ENCODE measurements around the gene RPS6KA4. TPM values are rescaled to one million over a fixed set of nuclear protein-coding genes. Genes with fewer than 3 reads are reported as not detected.

RPS6KA4 gene
- total and polyA plus RNA-seq, 5 donors = 12.8 to 17.6 (median 17.0) TPM

- ATAC-seq (no peak), DNase-seq (no peak)
- Histone ChIP-seq H3K27me3 (ENCODE audit: control insufficient read depth, insufficient read depth) (no peaks in the 10 kb centered on the region), H3K27ac (ENCODE audit: low read length) (no peak overlapping the region), H3K4me1 (ENCODE audit: control insufficient read depth, insufficient read depth, low read length) (no peaks in the 10 kb centered on the region), H3K9me3 (ENCODE audit: control insufficient read depth, low read length) (no peaks in the 10 kb centered on the region), H3K4me3 (ENCODE audit: low read length) (no peak overlapping the region)
- intact Hi-C loops (cut with DNase I) = no loop called here
- 48% methylated on average over 2 of the region's 2 CpGs for WGBS
Measured at GRCh38 chr11:64383580-64383979, 24.6 kb downstream of the RPS6KA4 start.

DNA sequence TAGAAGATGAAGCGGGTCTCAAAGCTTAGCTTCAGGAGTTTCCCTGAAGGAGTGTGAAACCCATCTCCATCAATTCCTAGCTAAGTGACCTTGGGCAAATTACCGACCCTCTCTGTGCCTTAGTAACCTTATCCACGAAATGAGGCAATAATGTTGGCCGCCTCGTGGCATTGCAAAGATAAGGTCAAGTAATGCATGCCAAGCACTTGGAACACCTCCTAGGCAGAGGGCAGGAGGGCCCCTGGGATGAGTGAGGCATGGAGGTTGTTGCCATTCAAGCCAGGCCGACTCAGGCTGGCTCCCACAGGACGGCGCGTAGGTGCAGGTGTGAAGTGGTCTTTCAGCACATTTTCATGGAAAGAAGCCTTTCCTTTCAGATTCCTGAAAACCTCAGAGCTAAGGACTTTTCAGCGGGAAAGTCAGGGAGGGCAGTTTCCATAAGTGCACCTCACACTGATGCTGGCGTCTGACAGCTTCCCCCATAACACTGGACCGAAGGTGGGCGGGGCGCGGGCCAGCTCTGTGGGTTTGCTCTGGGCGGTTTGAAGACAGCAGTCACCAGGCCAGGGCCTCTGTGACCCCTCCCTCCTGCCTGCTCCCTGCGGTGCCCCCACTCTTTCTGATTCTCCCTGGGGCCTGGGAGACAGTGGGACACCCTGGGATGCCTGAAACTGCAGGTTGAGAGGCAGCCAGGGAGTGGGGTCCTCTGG lies 25.2 kb downstream of the RPS6KA4 start:
- DNase-seq = no peak
- Histone ChIP-seq H3K4me3 (ENCODE audit: low read length) (no peak overlapping the region), H3K27me3 (ENCODE audit: control insufficient read depth, insufficient read depth) (no peaks in the 10 kb centered on the region), H3K27ac (ENCODE audit: low read length) (no peak overlapping the region), H3K4me1 (ENCODE audit: control insufficient read depth, insufficient read depth, low read length) (no peaks in the 10 kb centered on the region), H3K9me3 (ENCODE audit: control insufficient read depth, low read length) (no peaks in the 10 kb centered on the region)
- WGBS = 63% methylated on average over 17 of the region's 17 CpGs
- intact Hi-C loops (cut with DNase I) = no loop called here
- peak in 1 of 2 donors; percentile 23 for ATAC-seq

GRCh38 chr11:64384981-64385944 lies 26.3 kb downstream of the RPS6KA4 start:
- Histone ChIP-seq H3K27me3 (ENCODE audit: control insufficient read depth, insufficient read depth) (no peaks in the 10 kb centered on the region), H3K4me1 (ENCODE audit: control insufficient read depth, insufficient read depth, low read length) (no peaks in the 10 kb centered on the region), H3K9me3 (ENCODE audit: control insufficient read depth, low read length) (no peaks in the 10 kb centered on the region), H3K4me3 (ENCODE audit: low read length) (no peak overlapping the region), H3K27ac (ENCODE audit: low read length) (no peak overlapping the region)
- intact Hi-C loops (cut with DNase I) = no loop called here
- peak; percentile 32 to 39 for ATAC-seq
- DNase-seq = peak in 1 of 3 donors; percentile 46
- WGBS = 58% methylated on average over 15 of the region's 15 CpGs

DNA sequence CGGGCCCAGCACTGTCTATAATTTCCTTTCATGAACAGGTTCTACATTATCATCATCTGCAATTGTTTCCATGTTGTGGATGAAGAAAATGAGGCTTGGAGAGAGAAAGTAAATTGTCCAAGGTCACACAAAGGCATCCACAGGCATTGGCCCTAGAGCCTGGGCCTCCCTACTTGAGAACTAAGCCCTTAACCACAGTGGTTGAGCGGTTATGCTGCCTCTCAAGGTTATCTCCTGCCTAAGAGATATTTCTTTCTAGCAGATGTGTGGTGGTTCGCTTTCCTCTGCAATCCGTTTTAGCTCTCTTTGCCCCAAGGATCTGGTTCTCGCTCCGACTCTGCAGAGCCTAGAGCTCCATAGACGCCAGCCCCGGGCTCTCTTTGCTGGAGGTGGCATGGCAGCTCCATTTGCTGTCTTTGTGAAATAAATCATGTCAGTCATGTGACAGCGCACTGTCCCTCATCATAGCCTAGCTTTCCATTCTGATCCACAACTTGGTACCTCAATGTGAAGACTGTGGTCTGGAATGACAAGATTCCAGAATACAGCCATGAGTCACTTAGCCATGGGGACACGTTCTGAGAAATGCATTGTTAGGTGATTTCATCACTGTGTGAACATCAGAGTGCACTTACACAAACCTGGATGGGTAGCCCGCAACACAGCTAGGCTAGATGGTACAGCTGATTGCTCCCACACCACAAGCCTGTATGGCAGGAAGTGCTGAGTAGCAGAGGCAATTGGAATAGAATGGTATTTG lies 27.2 kb downstream of the RPS6KA4 start:
- ATAC-seq (no peak), DNase-seq (no peak)
- 86% methylated on average over 11 of the region's 11 CpGs for WGBS
- Histone ChIP-seq H3K27me3 (ENCODE audit: control insufficient read depth, insufficient read depth) (no peaks in the 10 kb centered on the region), H3K4me3 (ENCODE audit: low read length) (no peak overlapping the region), H3K27ac (ENCODE audit: low read length) (no peak overlapping the region), H3K9me3 (ENCODE audit: control insufficient read depth, low read length) (no peaks in the 10 kb centered on the region), H3K4me1 (ENCODE audit: control insufficient read depth, insufficient read depth, low read length) (no peaks in the 10 kb centered on the region)
- intact Hi-C loops (cut with DNase I) = no loop called here

GRCh38 chr11:64387916-64388315 lies 29.0 kb downstream of the RPS6KA4 start:
- Histone ChIP-seq H3K27me3 (ENCODE audit: control insufficient read depth, insufficient read depth) (no peaks in the 10 kb centered on the region), H3K4me1 (ENCODE audit: control insufficient read depth, insufficient read depth, low read length) (no peaks in the 10 kb centered on the region), H3K4me3 (ENCODE audit: low read length) (no peak overlapping the region), H3K27ac (ENCODE audit: low read length) (no peak overlapping the region), H3K9me3 (ENCODE audit: control insufficient read depth, low read length) (no peaks in the 10 kb centered on the region)
- ATAC-seq = no peak
- intact Hi-C loops (cut with DNase I) = no loop called here
- DNase-seq = no peak

DNA sequence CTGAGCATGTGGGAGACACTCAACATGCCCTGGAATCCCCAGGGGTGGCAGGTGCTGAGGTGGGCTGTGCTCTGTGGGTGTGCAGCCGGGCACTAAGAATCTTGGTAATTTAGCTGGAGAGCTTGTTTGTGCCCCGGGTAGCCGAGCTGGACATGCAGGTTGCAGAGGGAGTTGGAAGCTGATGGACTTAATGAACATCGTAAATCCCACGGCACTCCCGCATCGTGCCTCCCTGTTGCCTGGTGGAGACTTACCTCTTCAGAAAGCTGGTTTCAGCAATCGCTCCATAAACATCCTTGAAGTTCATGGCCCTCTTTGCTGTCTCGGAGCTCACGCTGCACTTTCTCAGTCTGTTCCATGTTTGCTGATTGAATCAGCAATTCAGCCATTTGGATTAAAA lies 29.9 kb downstream of the RPS6KA4 start:
- intact Hi-C loops (cut with DNase I) = no loop called here
- Histone ChIP-seq H3K27ac (ENCODE audit: low read length) (no peak overlapping the region), H3K9me3 (ENCODE audit: control insufficient read depth, low read length) (no peaks in the 10 kb centered on the region), H3K27me3 (ENCODE audit: control insufficient read depth, insufficient read depth) (no peaks in the 10 kb centered on the region), H3K4me1 (ENCODE audit: control insufficient read depth, insufficient read depth, low read length) (no peaks in the 10 kb centered on the region), H3K4me3 (ENCODE audit: low read length) (no peak overlapping the region)
- 92% methylated on average over 10 of the region's 10 CpGs for WGBS
- ATAC-seq (no peak), DNase-seq (no peak)

- ATAC-seq = no peak
- 94% methylated on average over 2 of the region's 2 CpGs for WGBS
- intact Hi-C loops (cut with DNase I) = no loop called here
Measured at GRCh38 chr11:64389851-64390250, 30.9 kb downstream of the RPS6KA4 start.

DNA sequence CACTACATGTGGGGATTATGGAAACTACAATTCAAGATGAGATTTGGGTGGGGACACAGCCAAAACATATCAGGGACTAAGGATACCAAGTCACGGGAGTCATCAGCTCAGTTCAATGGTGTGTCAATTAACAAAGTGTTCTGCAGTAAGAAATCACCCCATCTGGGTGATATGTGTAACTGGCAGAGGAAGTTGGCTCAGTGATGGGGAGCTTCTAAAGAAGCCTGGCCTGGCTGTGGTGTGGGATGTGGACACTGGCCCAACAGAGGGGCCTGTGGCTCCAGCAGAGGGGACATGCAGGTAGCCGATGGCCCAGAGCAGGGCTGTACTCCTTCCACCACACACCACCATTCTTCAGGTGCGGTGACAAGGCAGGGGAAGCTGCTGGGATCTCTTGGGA lies 31.6 kb downstream of the RPS6KA4 start:
- intact Hi-C loops (cut with DNase I) = no loop called here
- Histone ChIP-seq H3K4me1 (ENCODE audit: control insufficient read depth, insufficient read depth, low read length) (no peaks in the 10 kb centered on the region), H3K4me3 (ENCODE audit: low read length) (no peak overlapping the region), H3K27ac (ENCODE audit: low read length) (no peak overlapping the region), H3K9me3 (ENCODE audit: control insufficient read depth, low read length) (no peaks in the 10 kb centered on the region), H3K27me3 (ENCODE audit: control insufficient read depth, insufficient read depth) (no peaks in the 10 kb centered on the region)
- DNase-seq = no peak
- 88% methylated on average over 3 of the region's 3 CpGs for WGBS
- no peak for ATAC-seq

More at GRCh38 chr11:64389851-64390250, 30.9 kb downstream of the RPS6KA4 start:
- Histone ChIP-seq H3K27ac (ENCODE audit: low read length) (no peak overlapping the region), H3K4me3 (ENCODE audit: low read length) (no peak overlapping the region), H3K27me3 (ENCODE audit: control insufficient read depth, insufficient read depth) (no peaks in the 10 kb centered on the region), H3K4me1 (ENCODE audit: control insufficient read depth, insufficient read depth, low read length) (no peaks in the 10 kb centered on the region), H3K9me3 (ENCODE audit: control insufficient read depth, low read length) (no peaks in the 10 kb centered on the region)
- DNase-seq = no peak

- 88% methylated on average over 3 of the region's 3 CpGs for WGBS
Measured at GRCh38 chr11:64391839-64392238, 32.9 kb downstream of the RPS6KA4 start.

GRCh38 chr11:64395545-64396078 lies 36.6 kb downstream of the RPS6KA4 start:
- Histone ChIP-seq H3K4me3 (ENCODE audit: low read length) (no peak overlapping the region), H3K4me1 (ENCODE audit: control insufficient read depth, insufficient read depth, low read length) (no peaks in the 10 kb centered on the region), H3K27me3 (ENCODE audit: control insufficient read depth, insufficient read depth) (no peaks in the 10 kb centered on the region), H3K27ac (ENCODE audit: low read length) (no peak overlapping the region), H3K9me3 (ENCODE audit: control insufficient read depth, low read length) (no peaks in the 10 kb centered on the region)
- intact Hi-C loops (cut with DNase I) = no loop called here
- 63% methylated on average over 13 of the region's 13 CpGs for WGBS
- ATAC-seq (no peak), DNase-seq (peak in 1 of 3 donors; percentile 61)

More at GRCh38 chr11:64391839-64392238, 32.9 kb downstream of the RPS6KA4 start:
- Histone ChIP-seq H3K27me3 (ENCODE audit: control insufficient read depth, insufficient read depth) (no peaks in the 10 kb centered on the region), H3K27ac (ENCODE audit: low read length) (no peak overlapping the region), H3K4me3 (ENCODE audit: low read length) (no peak overlapping the region), H3K9me3 (ENCODE audit: control insufficient read depth, low read length) (no peaks in the 10 kb centered on the region), H3K4me1 (ENCODE audit: control insufficient read depth, insufficient read depth, low read length) (no peaks in the 10 kb centered on the region)
- intact Hi-C loops (cut with DNase I) = no loop called here
- no peak for ATAC-seq
- DNase-seq = no peak
